Measurements from ENCODE around the gene INPP4B. TPM values are rescaled to one million over a fixed set of nuclear protein-coding genes. Genes with fewer than 3 reads are reported as not detected.

The INPP4B gene
- total and polyA plus RNA-seq, 2 donors (not counting 1 experiment from before 2014, with no cell fraction given): 0.03 TPM; not detected in 1

GRCh38 chr4:142040043-142040442 lies 806.1 kb downstream of the INPP4B start:
- TF ChIP-seq, protein P1, sequence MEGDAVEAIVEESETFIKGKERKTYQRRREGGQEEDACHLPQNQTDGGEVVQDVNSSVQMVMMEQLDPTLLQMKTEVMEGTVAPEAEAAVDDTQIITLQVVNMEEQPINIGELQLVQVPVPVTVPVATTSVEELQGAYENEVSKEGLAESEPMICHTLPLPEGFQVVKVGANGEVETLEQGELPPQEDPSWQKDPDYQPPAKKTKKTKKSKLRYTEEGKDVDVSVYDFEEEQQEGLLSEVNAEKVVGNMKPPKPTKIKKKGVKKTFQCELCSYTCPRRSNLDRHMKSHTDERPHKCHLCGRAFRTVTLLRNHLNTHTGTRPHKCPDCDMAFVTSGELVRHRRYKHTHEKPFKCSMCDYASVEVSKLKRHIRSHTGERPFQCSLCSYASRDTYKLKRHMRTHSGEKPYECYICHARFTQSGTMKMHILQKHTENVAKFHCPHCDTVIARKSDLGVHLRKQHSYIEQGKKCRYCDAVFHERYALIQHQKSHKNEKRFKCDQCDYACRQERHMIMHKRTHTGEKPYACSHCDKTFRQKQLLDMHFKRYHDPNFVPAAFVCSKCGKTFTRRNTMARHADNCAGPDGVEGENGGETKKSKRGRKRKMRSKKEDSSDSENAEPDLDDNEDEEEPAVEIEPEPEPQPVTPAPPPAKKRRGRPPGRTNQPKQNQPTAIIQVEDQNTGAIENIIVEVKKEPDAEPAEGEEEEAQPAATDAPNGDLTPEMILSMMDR (IDR thresholded peaks at IDR 0.05): no peak
- TF ChIP-seq EZH2 (IDR thresholded peaks at IDR 0.05; ENCODE audit: borderline replicate concordance, insufficient read depth, low read depth, low read length, poor library complexity, severe bottlenecking): no peak
- ATAC-seq (ENCODE audit: low read depth): no peak
- no peak overlapping the region for H3K9ac ChIP-seq (ENCODE audit: low read length)
- no peak overlapping the region for H3K27ac Mint-ChIP-seq
- H3K4me1 ChIP-seq (ENCODE audit: control insufficient read depth in 2 of 2, insufficient read depth in 2 of 2, low read length in 2 of 2): no peaks in the 10 kb centered on the region
- no peak overlapping the region for H3K4me2 ChIP-seq (replicated peaks; ENCODE audit: low read depth, low read length, poor library complexity, severe bottlenecking)
- no peaks in the 10 kb centered on the region for H3K36me3 ChIP-seq (replicated peaks in 1 of 2; ENCODE audit: control extremely low read depth in 1 of 2, control insufficient read depth in 1 of 2, extremely low read depth in 1 of 2, insufficient read depth in 2 of 2, low read length in 1 of 2)
- no peaks in the 10 kb centered on the region for H3K27me3 Mint-ChIP-seq
- ChIA-PET CTCF (no interaction called here), POLR2A (no interaction called here)
- no peak overlapping the region for H3K4me3 ChIP-seq (ENCODE audit: control extremely low read depth in 1 of 5, extremely low read depth in 1 of 5, insufficient read depth in 1 of 5, low read depth in 2 of 5, low read length in 4 of 5)
- no peaks in the 10 kb centered on the region for H3K79me2 ChIP-seq (ENCODE audit: control insufficient read depth, insufficient read depth, low read length)
- WGBS (ENCODE audit: insufficient coverage): 83% methylated on average over 3 of the region's 3 CpGs
- no peaks in the 10 kb centered on the region for H3K27me3 ChIP-seq (replicated peaks in 1 of 4; ENCODE audit: control extremely low read depth in 1 of 4, control insufficient read depth in 3 of 4, insufficient read depth in 4 of 4, low read length in 3 of 4)
- H3K27ac ChIP-seq (ENCODE audit: low read length in 2 of 2): no peak overlapping the region
- H3K9me3 Mint-ChIP-seq (ENCODE audit: insufficient read depth): no peaks in the 10 kb centered on the region
- intact Hi-C loops (cut with micrococcal nuclease): no loop called here
- H3K4me1 Mint-ChIP-seq: no peaks in the 10 kb centered on the region
- no peaks in the 10 kb centered on the region for H3K9me3 ChIP-seq (ENCODE audit: control extremely low read depth in 1 of 3, control insufficient read depth in 2 of 3, insufficient read depth in 1 of 3, low read length in 2 of 3)
- H3K4me3 Mint-ChIP-seq: no peak overlapping the region
- H2AFZ ChIP-seq (ENCODE audit: insufficient read depth, low read depth, low read length, poor library complexity, severe bottlenecking): no peak overlapping the region
- no peak for DNase-seq
- no peaks in the 10 kb centered on the region for H4K20me1 ChIP-seq (ENCODE audit: control insufficient read depth, insufficient read depth, low read length, poor library complexity, severe bottlenecking)

GRCh38 chr4:142036795-142037583 lies 809.1 kb downstream of the INPP4B start:
- Mint-ChIP-seq H3K4me3 (no peak overlapping the region), H3K4me1 (no peaks in the 10 kb centered on the region), H3K27me3 (no peaks in the 10 kb centered on the region), H3K27ac (no peak overlapping the region), H3K9me3 (ENCODE audit: insufficient read depth) (no peaks in the 10 kb centered on the region)
- POLR2A ChIA-PET: no interaction called here
- H2AFZ ChIP-seq (ENCODE audit: insufficient read depth, low read depth, low read length, poor library complexity, severe bottlenecking): no peak overlapping the region
- H4K20me1 ChIP-seq (ENCODE audit: control insufficient read depth, insufficient read depth, low read length, poor library complexity, severe bottlenecking): no peaks in the 10 kb centered on the region
- H3K9me3 ChIP-seq (ENCODE audit: control extremely low read depth in 1 of 3, control insufficient read depth in 2 of 3, insufficient read depth in 1 of 3, low read length in 2 of 3): no peaks in the 10 kb centered on the region
- ATAC-seq (ENCODE audit: low read depth): no peak
- 100% methylated on average over 2 of the region's 4 CpGs for WGBS (ENCODE audit: insufficient coverage)
- no peak overlapping the region for H3K27ac ChIP-seq (ENCODE audit: low read length in 2 of 2)
- no peak overlapping the region for H3K9ac ChIP-seq (ENCODE audit: low read length)
- H3K27me3 ChIP-seq (replicated peaks in 1 of 4; ENCODE audit: control extremely low read depth in 1 of 4, control insufficient read depth in 3 of 4, insufficient read depth in 4 of 4, low read length in 3 of 4): no peaks in the 10 kb centered on the region
- no peak for TF ChIP-seq EZH2 (IDR thresholded peaks at IDR 0.05; ENCODE audit: borderline replicate concordance, insufficient read depth, low read depth, low read length, poor library complexity, severe bottlenecking)
- TF ChIP-seq, protein P1 (IDR thresholded peaks at IDR 0.05): no peak
- no peaks in the 10 kb centered on the region for H3K79me2 ChIP-seq (ENCODE audit: control insufficient read depth, insufficient read depth, low read length)
- CTCF ChIA-PET: no interaction called here
- no peak for DNase-seq
- intact Hi-C loops (cut with micrococcal nuclease): no loop called here
- H3K36me3 ChIP-seq (replicated peaks in 1 of 2; ENCODE audit: control extremely low read depth in 1 of 2, control insufficient read depth in 1 of 2, extremely low read depth in 1 of 2, insufficient read depth in 2 of 2, low read length in 1 of 2): no peaks in the 10 kb centered on the region
- no peaks in the 10 kb centered on the region for H3K4me1 ChIP-seq (ENCODE audit: control insufficient read depth in 2 of 2, insufficient read depth in 2 of 2, low read length in 2 of 2)
- no peak overlapping the region for H3K4me2 ChIP-seq (replicated peaks; ENCODE audit: low read depth, low read length, poor library complexity, severe bottlenecking)
- no peak overlapping the region for H3K4me3 ChIP-seq (ENCODE audit: control extremely low read depth in 1 of 5, extremely low read depth in 1 of 5, insufficient read depth in 1 of 5, low read depth in 2 of 5, low read length in 4 of 5)

Data from B cell (primary cell).